ENCODE data around the gene C3. TPM values are rescaled to one million over a fixed set of nuclear protein-coding genes. Genes with fewer than 3 reads are reported as not detected.

Gene C3
- total RNA-seq, 1 donor from 2014 or later, result 1.6 TPM

DNA sequence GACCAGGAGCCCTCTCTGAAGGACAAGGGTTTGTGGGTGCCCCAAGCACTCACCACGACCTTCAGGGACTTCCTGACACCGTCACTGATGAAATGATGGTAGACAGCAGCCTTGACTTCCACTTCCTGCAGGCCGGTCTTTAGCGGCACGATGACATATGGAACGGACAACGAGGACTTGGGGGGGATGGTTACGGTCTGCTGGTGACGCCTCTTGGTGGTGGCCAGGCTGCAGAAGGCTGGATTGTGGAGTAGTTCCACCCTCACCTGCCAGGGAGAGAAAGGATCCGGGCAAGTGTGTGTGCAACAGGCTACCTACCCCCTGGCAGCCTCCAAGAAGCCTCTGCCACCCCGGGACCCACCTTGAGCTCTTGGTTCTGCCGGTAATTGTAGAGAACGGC is 23.2 kb downstream of the C3 start:
- Mint-ChIP-seq H3K27me3 (no peaks in the 10 kb centered on the region), H3K9me3 (ENCODE audit: low read depth) (no peaks in the 10 kb centered on the region), H3K4me3 (ENCODE audit: low read depth) (no peak overlapping the region)

DNA sequence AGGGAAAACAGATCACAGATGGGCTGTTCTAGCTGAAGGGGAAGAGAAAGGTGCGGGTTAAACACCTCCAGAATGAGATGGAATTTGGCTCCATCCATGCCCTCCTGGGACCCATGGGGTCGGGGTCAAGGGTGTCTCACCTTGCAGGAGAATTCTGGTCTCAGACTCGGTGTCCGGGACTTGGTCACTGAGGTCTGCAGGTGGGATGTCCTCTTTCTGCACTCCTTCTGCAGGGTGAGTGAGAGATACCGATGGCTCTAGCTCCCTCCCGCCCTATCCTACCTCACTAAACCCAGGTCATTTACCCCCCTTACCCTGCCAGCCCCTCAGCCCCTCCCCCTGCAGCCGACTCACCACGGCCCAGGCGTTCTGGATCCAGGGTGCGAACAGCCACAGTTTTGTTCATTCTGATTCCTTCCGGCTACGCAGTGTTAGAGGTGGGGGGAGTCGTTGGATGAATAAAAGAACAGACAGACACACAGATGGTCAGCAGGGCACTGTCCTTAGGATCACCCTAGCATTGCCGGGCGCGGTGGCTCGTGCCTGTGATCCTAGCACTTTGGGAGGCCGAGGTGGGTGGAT is 24.1 kb downstream of the C3 start:
- Mint-ChIP-seq H3K4me3 (ENCODE audit: low read depth) (no peak overlapping the region), H3K4me1 (ENCODE audit: low read depth) (no peaks in the 10 kb centered on the region), H3K27me3 (no peaks in the 10 kb centered on the region), H3K27ac (no peak overlapping the region), H3K9me3 (ENCODE audit: low read depth) (no peaks in the 10 kb centered on the region), H3K36me3 (ENCODE audit: insufficient read depth) (no peaks in the 10 kb centered on the region)
- no peak for DNase-seq (ENCODE audit: low spot score, unreplicated experiment)
- TF ChIP-seq, protein P1, sequence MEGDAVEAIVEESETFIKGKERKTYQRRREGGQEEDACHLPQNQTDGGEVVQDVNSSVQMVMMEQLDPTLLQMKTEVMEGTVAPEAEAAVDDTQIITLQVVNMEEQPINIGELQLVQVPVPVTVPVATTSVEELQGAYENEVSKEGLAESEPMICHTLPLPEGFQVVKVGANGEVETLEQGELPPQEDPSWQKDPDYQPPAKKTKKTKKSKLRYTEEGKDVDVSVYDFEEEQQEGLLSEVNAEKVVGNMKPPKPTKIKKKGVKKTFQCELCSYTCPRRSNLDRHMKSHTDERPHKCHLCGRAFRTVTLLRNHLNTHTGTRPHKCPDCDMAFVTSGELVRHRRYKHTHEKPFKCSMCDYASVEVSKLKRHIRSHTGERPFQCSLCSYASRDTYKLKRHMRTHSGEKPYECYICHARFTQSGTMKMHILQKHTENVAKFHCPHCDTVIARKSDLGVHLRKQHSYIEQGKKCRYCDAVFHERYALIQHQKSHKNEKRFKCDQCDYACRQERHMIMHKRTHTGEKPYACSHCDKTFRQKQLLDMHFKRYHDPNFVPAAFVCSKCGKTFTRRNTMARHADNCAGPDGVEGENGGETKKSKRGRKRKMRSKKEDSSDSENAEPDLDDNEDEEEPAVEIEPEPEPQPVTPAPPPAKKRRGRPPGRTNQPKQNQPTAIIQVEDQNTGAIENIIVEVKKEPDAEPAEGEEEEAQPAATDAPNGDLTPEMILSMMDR (IDR thresholded peaks at IDR 0.05; ENCODE audit: unreplicated experiment), result no peak

More for the DNA sequence above, 23.2 kb downstream of the C3 start:
- TF ChIP-seq, protein P1 (IDR thresholded peaks at IDR 0.05; ENCODE audit: unreplicated experiment), result no peak
- H3K4me1 Mint-ChIP-seq (ENCODE audit: low read depth), result no peaks in the 10 kb centered on the region
- DNase-seq (ENCODE audit: low spot score, unreplicated experiment), result no peak
- H3K36me3 Mint-ChIP-seq (ENCODE audit: insufficient read depth), result no peaks in the 10 kb centered on the region
- H3K27ac Mint-ChIP-seq, result no peak overlapping the region

DNA sequence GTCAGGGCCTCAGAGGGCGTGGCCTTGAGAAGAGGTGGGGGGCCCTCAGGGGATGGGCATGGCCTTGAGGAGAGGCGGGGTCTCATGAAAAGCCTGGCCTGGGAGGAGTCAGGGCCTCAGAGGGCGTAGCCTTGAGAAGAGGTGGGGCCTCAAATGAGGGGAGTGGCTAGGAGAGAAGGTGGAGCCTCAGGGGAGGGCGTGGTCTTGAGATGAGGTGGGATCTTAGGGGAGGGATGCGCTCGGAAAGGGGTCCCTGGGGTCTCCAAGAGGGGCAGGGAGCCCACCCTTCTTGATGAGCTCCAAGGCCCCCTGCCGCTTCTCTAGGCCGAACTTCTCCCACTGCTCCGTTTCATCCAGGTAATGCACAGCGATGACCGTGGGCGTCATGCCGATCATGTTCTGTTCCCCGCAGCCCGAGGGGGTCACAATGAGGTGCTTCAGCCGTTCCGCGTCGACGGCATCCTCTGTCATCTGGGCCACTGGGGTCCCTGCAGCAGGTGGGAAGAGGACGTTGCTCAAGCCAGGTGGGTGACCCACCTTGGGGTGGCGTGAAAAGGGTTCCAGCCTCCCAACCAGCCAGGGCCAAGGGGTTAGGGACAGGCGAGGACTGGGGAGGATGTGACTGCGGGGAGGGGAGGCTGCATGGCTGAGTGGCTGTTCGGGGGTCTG is 26.2 kb downstream of the C3 start:
- TF ChIP-seq, protein P1 (IDR thresholded peaks at IDR 0.05; ENCODE audit: unreplicated experiment), result no peak
- Mint-ChIP-seq H3K36me3 (ENCODE audit: insufficient read depth) (no peaks in the 10 kb centered on the region), H3K27ac (no peak overlapping the region), H3K4me3 (ENCODE audit: low read depth) (no peak overlapping the region), H3K4me1 (ENCODE audit: low read depth) (no peaks in the 10 kb centered on the region), H3K9me3 (ENCODE audit: low read depth) (no peaks in the 10 kb centered on the region), H3K27me3 (no peaks in the 10 kb centered on the region)
- no peak for DNase-seq (ENCODE audit: low spot score, unreplicated experiment)

DNA sequence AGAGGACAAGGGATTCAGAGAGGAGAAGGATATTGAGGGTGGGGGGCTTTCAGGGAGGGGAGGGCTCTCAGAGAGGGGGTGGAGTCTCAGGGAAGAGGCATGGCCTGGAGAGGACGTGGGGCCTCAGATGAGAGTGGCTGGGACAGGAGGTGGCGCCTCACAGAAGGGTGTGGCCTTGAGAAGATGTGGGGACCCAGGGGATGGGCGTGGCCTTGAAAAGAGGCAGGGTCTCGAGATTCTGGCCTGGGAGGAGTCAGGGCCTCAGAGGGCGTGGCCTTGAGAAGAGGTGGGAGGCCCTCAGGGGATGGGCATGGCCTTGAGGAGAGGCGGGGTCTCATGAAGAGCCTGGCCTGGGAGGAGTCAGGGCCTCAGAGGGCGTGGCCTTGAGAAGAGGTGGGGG is 26.8 kb downstream of the C3 start:
- Mint-ChIP-seq H3K4me1 (ENCODE audit: low read depth) (no peaks in the 10 kb centered on the region), H3K36me3 (ENCODE audit: insufficient read depth) (no peaks in the 10 kb centered on the region), H3K4me3 (ENCODE audit: low read depth) (no peak overlapping the region), H3K9me3 (ENCODE audit: low read depth) (no peaks in the 10 kb centered on the region), H3K27ac (no peak overlapping the region), H3K27me3 (no peaks in the 10 kb centered on the region)
- DNase-seq (ENCODE audit: low spot score, unreplicated experiment), result no peak
- TF ChIP-seq, protein P1 (IDR thresholded peaks at IDR 0.05; ENCODE audit: unreplicated experiment), result no peak

DNA sequence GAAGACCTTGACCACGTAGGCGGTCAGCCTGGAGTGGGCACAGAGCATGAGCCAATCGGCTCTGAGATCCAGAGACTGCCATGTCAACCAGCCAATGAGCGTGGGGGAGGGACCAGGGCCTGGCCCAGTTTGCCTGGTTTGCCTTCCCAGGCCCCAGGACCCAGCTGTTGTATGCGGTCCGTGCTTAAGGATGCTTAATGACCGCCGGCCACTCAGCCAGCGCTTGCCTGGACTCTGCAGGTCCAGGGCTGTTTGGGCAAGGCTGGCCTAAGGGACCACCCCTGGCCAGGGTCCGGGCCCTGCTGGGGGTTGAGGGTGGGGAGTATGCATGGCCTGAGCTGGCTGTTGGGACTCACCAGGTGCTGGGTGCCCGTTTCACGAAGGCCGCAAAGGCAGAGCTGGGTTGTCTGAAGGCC is 27.4 kb downstream of the C3 start:
- Mint-ChIP-seq H3K9me3 (ENCODE audit: low read depth) (no peaks in the 10 kb centered on the region), H3K27ac (no peak overlapping the region), H3K4me3 (ENCODE audit: low read depth) (no peak overlapping the region), H3K4me1 (ENCODE audit: low read depth) (no peaks in the 10 kb centered on the region), H3K27me3 (no peaks in the 10 kb centered on the region), H3K36me3 (ENCODE audit: insufficient read depth) (no peaks in the 10 kb centered on the region)
- no peak for DNase-seq (ENCODE audit: low spot score, unreplicated experiment)
- TF ChIP-seq, protein P1 (IDR thresholded peaks at IDR 0.05; ENCODE audit: unreplicated experiment), result no peak

All from progenitor cell of endocrine pancreas (in vitro differentiated cells).